IMR-90 (cell line): ENCODE data around the gene TYW5. TPM values are rescaled to one million over a fixed set of nuclear protein-coding genes. Genes with fewer than 3 reads are reported as not detected.

Source experiments
- ATAC-seq: fragments of 200-7000 bp; cut with Tn5 transposase; 2 replicates; pipeline ENCODE4 v1.9.1; 2020; ENCODE audit warnings: low read depth, mild to moderate bottlenecking, moderate library complexity
- BruUV-seq: library from RNA; stranded (reverse); fragments of 400-500 nt; replicated peaks from 2 replicates; lab custom pipeline; 2021; lab: Mats Ljungman, UMichigan
- CTCF ChIA-PET: fragments of 300-600 bp; formaldehyde crosslinking; extraction: SDS; loops from one replicate; lab custom pipeline; 2021; ENCODE audit warnings: antibody characterized with exemption; lab: Yijun Ruan, JAX
- POLR2A ChIA-PET: fragments of 300-600 bp; sonication (Branson Sonifier 250); formaldehyde crosslinking; loops from one replicate; lab custom pipeline; 2022; ENCODE audit warnings: antibody characterized with exemption; ENCODE audit not compliant: unreplicated experiment; lab: Charles Lee
- DNase-seq: peaks from one replicate; pipeline ENCODE4 v3.0.0; 2013
- H2AFZ ChIP-seq: replicated peaks from 2 replicates; pipeline ENCODE3; 2013; ENCODE audit warnings: low read length, mild to moderate bottlenecking; ENCODE audit not compliant: poor library complexity
- H2AK5ac ChIP-seq: 2 replicates; pipeline ENCODE4 v1.6.1; 2013; ENCODE audit warnings: low read depth, low read length, inconsistent platforms
- H2AK9ac ChIP-seq: replicated peaks from 2 replicates; pipeline ENCODE3; 2013; ENCODE audit warnings: mild to moderate bottlenecking, low read depth, low read length, moderate library complexity; ENCODE audit not compliant: poor library complexity
- H2BK120ac ChIP-seq: 2 replicates; pipeline ENCODE4 v1.6.1; 2013; ENCODE audit warnings: low read depth, low read length, inconsistent platforms
- H2BK15ac ChIP-seq: 3 replicates; pipeline ENCODE4 v1.6.1; 2013; ENCODE audit warnings: low read depth, low read length, inconsistent platforms
- H2BK20ac ChIP-seq: 2 replicates; pipeline ENCODE4 v1.6.1; 2013; ENCODE audit warnings: low read depth, mild to moderate bottlenecking, inconsistent platforms, low read length, moderate library complexity
- H2BK5ac ChIP-seq: 2 replicates; pipeline ENCODE4 v1.6.1; 2013; ENCODE audit warnings: mild to moderate bottlenecking, low read depth, low read length, inconsistent platforms; ENCODE audit not compliant: poor library complexity, severe bottlenecking
- H3K14ac ChIP-seq: replicated peaks from 2 replicates; pipeline ENCODE4 v1.6.1; 2013; ENCODE audit warnings: low read depth, low read length, inconsistent platforms
- H3K18ac ChIP-seq: 2 replicates; pipeline ENCODE4 v1.6.1; 2013; ENCODE audit warnings: low read depth, low read length, control low read depth
- H3K23ac ChIP-seq: 2 replicates; pipeline ENCODE4 v1.6.1; 2013; ENCODE audit warnings: low read depth, low read length, inconsistent platforms
- H3K27ac ChIP-seq: 2 replicates; pipeline ENCODE4 v1.5.1; 2013; ENCODE audit warnings: mild to moderate bottlenecking, control low read depth, low read length; ENCODE audit not compliant: insufficient read depth
- H3K27me3 ChIP-seq: 2 replicates; pipeline ENCODE4 v1.6.1; 2013; ENCODE audit warnings: low read length; ENCODE audit not compliant: control insufficient read depth, insufficient read depth
- H3K36me3 ChIP-seq: 2 replicates; pipeline ENCODE4 v1.6.1; 2013; ENCODE audit warnings: low read length, mixed read lengths; ENCODE audit not compliant: control insufficient read depth, insufficient read depth
- H3K4ac ChIP-seq: 2 replicates; pipeline ENCODE4 v1.6.1; 2013; ENCODE audit warnings: low read depth, low read length, inconsistent platforms
- H3K4me1 ChIP-seq: 2 replicates; pipeline ENCODE4 v1.6.1; 2013; ENCODE audit warnings: low read length, mixed read lengths; ENCODE audit not compliant: control insufficient read depth, insufficient read depth
- H3K4me2 ChIP-seq: 2 replicates; pipeline ENCODE4 v1.6.1; 2013; ENCODE audit warnings: low read depth, mild to moderate bottlenecking, control low read depth, low read length, moderate library complexity
- H3K4me3 ChIP-seq: 2 replicates; pipeline ENCODE4 v1.5.1; 2013; ENCODE audit warnings: low read depth, mild to moderate bottlenecking, control low read depth, low read length, moderate library complexity; ENCODE audit not compliant: insufficient read depth
- H3K56ac ChIP-seq: 2 replicates; pipeline ENCODE4 v1.6.1; 2013; ENCODE audit warnings: low read length, inconsistent platforms; ENCODE audit not compliant: insufficient read depth; ENCODE audit errors: extremely low read depth
- H3K79me1 ChIP-seq, 2 experiments: 2 replicates each; pipeline ENCODE4 v1.6.1; 2013; ENCODE audit warnings: low read length in 2 of 2, inconsistent platforms in 1 of 2, low read depth in 1 of 2
- H3K9ac ChIP-seq: 2 replicates; pipeline ENCODE4 v1.6.1; 2013; ENCODE audit warnings: low read depth, low read length, control low read depth
- H3K9me1 ChIP-seq: 2 replicates; pipeline ENCODE4 v1.6.1; 2013; ENCODE audit warnings: low read length, inconsistent platforms; ENCODE audit not compliant: insufficient read depth
- H3K9me3 ChIP-seq: 2 replicates; pipeline ENCODE4 v1.6.1; 2013; ENCODE audit warnings: low read length; ENCODE audit not compliant: control insufficient read depth, insufficient read depth
- H4K20me1 ChIP-seq: 2 replicates; pipeline ENCODE4 v1.6.1; 2013; ENCODE audit warnings: low read length, inconsistent platforms; ENCODE audit not compliant: insufficient read depth
- H4K5ac ChIP-seq: 2 replicates; pipeline ENCODE4 v1.6.1; 2013; ENCODE audit warnings: mild to moderate bottlenecking, low read depth, low read length, control low read depth
- H4K8ac ChIP-seq, 2 experiments: 2 replicates each; pipeline ENCODE4 v1.6.1; 2013; ENCODE audit warnings: low read depth in 2 of 2, low read length in 2 of 2, control low read depth in 1 of 2, inconsistent platforms in 1 of 2
- H4K91ac ChIP-seq: 2 replicates; pipeline ENCODE4 v1.6.1; 2013; ENCODE audit warnings: low read depth, low read length, inconsistent platforms; ENCODE audit not compliant: insufficient read depth
- MAFK ChIP-seq: IDR thresholded peaks from 2 replicates; pipeline ENCODE4 v1.6.1; 2012; ENCODE audit warnings: low read depth, low read length, improper control_type of control experiment
- POLR2A ChIP-seq: IDR thresholded peaks from 2 replicates; pipeline ENCODE4 v1.6.1; 2012; ENCODE audit warnings: mild to moderate bottlenecking, low read depth, low read length
- WGBS, 2 experiments: methylation state at CpG; one replicate each; pipeline versions ENCODE4 v1.1.5 to v1.1.7; 2013; ENCODE audit warnings: missing lambda C conversion rate in 2 of 2; ENCODE audit not compliant: insufficient read length in 1 of 2; ENCODE audit errors: extremely low coverage in 2 of 2; 5-methylcytosine and 5-hydroxymethylcytosine counted together
- dilution Hi-C: fragments of 300-500 bp; cut with HindIII; formaldehyde crosslinking; loops from one replicate; pipeline ENCODE4 v1.14.3; 2018; ENCODE audit warnings: low sequenced_read_pairs; ENCODE audit not compliant: unreplicated experiment
- in situ Hi-C: fragments of 300-500 bp; cut with MboI; formaldehyde crosslinking; loops from 3 replicates; pipeline ENCODE4 v1.14.3; 2019; ENCODE audit warnings: low sequenced_read_pairs, inconsistent platforms, mixed read lengths
- intact Hi-C: fragments of 100-400 bp; cut with micrococcal nuclease; formaldehyde crosslinking; loops from 2 replicates; pipeline ENCODE4 v1.10.0; 2022
- polyA plus RNA-seq, 3 experiments: library from polyadenylated mRNA; depleted of rRNA; stranded (reverse); fragments of >200 nt; gene quantifications; 2 replicates each; pipeline ENCODE4 v1.2.3, GENCODE V29; 2012; ENCODE audit warnings: low replicate concordance in 1 of 3
- total RNA-seq: library from RNA; depleted of rRNA; stranded (reverse); fragments of >200 nt; gene quantifications from 2 replicates; pipeline ENCODE4 v1.2.3, GENCODE V29; 2012

The TYW5 gene
- total and polyA plus RNA-seq, 2 of the 4 experiments (the other 2 are of a cell fraction), result 3.8 to 4.0 TPM

GRCh38 chr2:199896617-199897016, 58.7 kb downstream of the TYW5 start:
- H2AK5ac ChIP-seq, result no peak overlapping the region
- H3K4me2 ChIP-seq, result no peak overlapping the region
- TF ChIP-seq POLR2A (no peak), MAFK (no peak)
- WGBS, 2 experiments, result no CpG with 5 or more reads among the region's 2 CpGs
- no peak overlapping the region for H3K23ac ChIP-seq
- in situ Hi-C loops (no loop called here), dilution Hi-C loops (no loop called here), intact Hi-C loops (no loop called here)
- H3K9me1 ChIP-seq, result no peaks in the 10 kb centered on the region
- H2AFZ ChIP-seq, result no peak overlapping the region
- no peak overlapping the region for H3K14ac ChIP-seq
- H4K20me1 ChIP-seq, result no peaks in the 10 kb centered on the region
- no peak overlapping the region for H3K18ac ChIP-seq
- H4K91ac ChIP-seq, result no peak overlapping the region
- H2BK120ac ChIP-seq, result no peak overlapping the region
- BruUV-seq, result no TSS peak
- H2AK9ac ChIP-seq, result no peak overlapping the region
- no peak overlapping the region for H2BK20ac ChIP-seq
- H3K9me3 ChIP-seq, result no peaks in the 10 kb centered on the region
- no peak for DNase-seq
- no peak overlapping the region for H2BK15ac ChIP-seq
- no peak for ATAC-seq
- H3K79me1 ChIP-seq, result no peaks in the 10 kb centered on the region
- H3K36me3 ChIP-seq, result no peaks in the 10 kb centered on the region
- POLR2A ChIA-PET, result no interaction called here
- H3K27me3 ChIP-seq, result no peaks in the 10 kb centered on the region; the same call in none of the 2 replicates
- no peak overlapping the region for H4K8ac ChIP-seq
- no peak overlapping the region for H3K9ac ChIP-seq
- no peak overlapping the region for H2BK5ac ChIP-seq
- H3K27ac ChIP-seq, result no peak overlapping the region
- no peak overlapping the region for H4K5ac ChIP-seq
- H3K56ac ChIP-seq, result no peak overlapping the region
- CTCF ChIA-PET, result no interaction called here
- H3K4ac ChIP-seq, result no peak overlapping the region
- no peak overlapping the region for H3K4me3 ChIP-seq
- H3K4me1 ChIP-seq, result no peaks in the 10 kb centered on the region
